B cell (primary cell): Measurements from ENCODE around the gene ITPRIP. TPM values are rescaled to one million over a fixed set of nuclear protein-coding genes. Genes with fewer than 3 reads are reported as not detected.

Experiments used
- ATAC-seq: fragments of 200-7000 bp; cut with Tn5 transposase; one replicate; pipeline ENCODE4 v1.10.0; 2021; ENCODE audit warnings: low read depth, mild to moderate bottlenecking, moderate number of reproducible peaks, moderate library complexity
- CTCF ChIA-PET: fragments of 350-600 bp; sonication (Branson Sonifier 250); formaldehyde crosslinking; loops from one replicate; lab custom pipeline; 2021; ENCODE audit warnings: antibody characterized with exemption, inconsistent platforms; lab: Charles Lee
- POLR2A ChIA-PET: fragments of 350-600 bp; sonication (Branson Sonifier 250); formaldehyde crosslinking; loops from one replicate; lab custom pipeline; 2021; ENCODE audit warnings: antibody characterized with exemption; lab: Charles Lee
- DNase-seq: peaks from one replicate; pipeline ENCODE4 v3.0.0; 2013
- H2AFZ ChIP-seq: 2 replicates; pipeline ENCODE4 v1.6.1; 2012; ENCODE audit warnings: mild to moderate bottlenecking, low read depth, low read length; ENCODE audit not compliant: insufficient read depth, poor library complexity, severe bottlenecking
- H3K27ac ChIP-seq, 2 donors: 1 replicate in 1 of 2; 2 replicates in 1 of 2; pipeline ENCODE4 v1.5.1; 2012 to 2013; ENCODE audit warnings: low read length in 2 of 2, mild to moderate bottlenecking in 2 of 2, moderate library complexity in 1 of 2
- H3K27me3 ChIP-seq, 4 experiments: fragments of 200-600 bp in 1 of 4; sonication (generic) in 1 of 4; replicated peaks in 1 of 4; 1 replicate in 2 of 4; 2 replicates in 2 of 4; pipeline versions ENCODE4 v1.6.1 to v1.7.0; 2013 to 2016; ENCODE audit warnings: low read length in 3 of 4, mild to moderate bottlenecking in 2 of 4, mixed read lengths in 1 of 4, moderate library complexity in 1 of 4; ENCODE audit not compliant: insufficient read depth in 4 of 4, control insufficient read depth in 3 of 4; ENCODE audit errors: control extremely low read depth in 1 of 4
- H3K36me3 ChIP-seq, 2 experiments: replicated peaks in 1 of 2; 1 replicate in 1 of 2; 2 replicates in 1 of 2; pipeline versions ENCODE4 v1.6.1 to v1.7.1; 2013; ENCODE audit warnings: low read length in 1 of 2; ENCODE audit not compliant: insufficient read depth in 2 of 2, control insufficient read depth in 1 of 2; ENCODE audit errors: control extremely low read depth in 1 of 2, extremely low read depth in 1 of 2
- H3K4me1 ChIP-seq, 2 donors: fragments of 200-600 bp in 1 of 2; sonication (generic) in 1 of 2; 1 replicate in 1 of 2; 2 replicates in 1 of 2; pipeline versions ENCODE4 v1.5.1 to v1.6.1; 2013 to 2017; ENCODE audit warnings: low read length in 2 of 2; ENCODE audit not compliant: control insufficient read depth in 2 of 2, insufficient read depth in 2 of 2
- H3K4me2 ChIP-seq: replicated peaks from 2 replicates; pipeline ENCODE3; 2012; ENCODE audit warnings: mild to moderate bottlenecking, low read depth, low read length; ENCODE audit not compliant: poor library complexity, severe bottlenecking
- H3K4me3 ChIP-seq, 5 experiments: fragments of 200-600 bp in 1 of 5; sonication (generic) in 1 of 5; 1 replicate in 3 of 5; 2 replicates in 2 of 5; pipeline versions ENCODE4 v1.5.1 to v1.7.0; 2011 to 2016; ENCODE audit warnings: low read length in 4 of 5, mild to moderate bottlenecking in 4 of 5, low read depth in 2 of 5, control low read depth in 1 of 5, moderate library complexity in 1 of 5; ENCODE audit not compliant: insufficient read depth in 1 of 5; ENCODE audit errors: control extremely low read depth in 1 of 5, extremely low read depth in 1 of 5
- H3K79me2 ChIP-seq: fragments of 200-600 bp; sonication (generic); one replicate; pipeline ENCODE4 v1.6.0; 2016; ENCODE audit warnings: low read length; ENCODE audit not compliant: control insufficient read depth, insufficient read depth
- H3K9ac ChIP-seq: fragments of 200-600 bp; sonication (generic); 2 replicates; pipeline ENCODE4 v1.6.1; 2017; ENCODE audit warnings: mild to moderate bottlenecking, low read length, moderate library complexity
- H3K9me3 ChIP-seq, 3 donors: one replicate each; pipeline versions ENCODE4 v1.6.1 to v1.7.1; 2013; ENCODE audit warnings: low read length in 2 of 3; ENCODE audit not compliant: control insufficient read depth in 2 of 3, insufficient read depth in 1 of 3; ENCODE audit errors: control extremely low read depth in 1 of 3
- H4K20me1 ChIP-seq: 2 replicates; pipeline ENCODE4 v1.6.0; 2012; ENCODE audit warnings: mild to moderate bottlenecking, low read length; ENCODE audit not compliant: insufficient read depth, control insufficient read depth, poor library complexity, severe bottlenecking
- H3K27ac Mint-ChIP-seq: one replicate; pipeline ENCODE4 v1.8.0; 2021; ENCODE audit warnings: mixed read lengths
- H3K27me3 Mint-ChIP-seq: one replicate; pipeline ENCODE4 v1.8.0; 2021; ENCODE audit warnings: mixed read lengths
- H3K4me1 Mint-ChIP-seq: one replicate; pipeline ENCODE4 v1.8.0; 2021; ENCODE audit warnings: mixed read lengths
- H3K4me3 Mint-ChIP-seq: one replicate; pipeline ENCODE4 v1.8.0; 2021; ENCODE audit warnings: mixed read lengths
- H3K9me3 Mint-ChIP-seq: one replicate; pipeline ENCODE4 v1.8.0; 2022; ENCODE audit warnings: mixed read lengths; ENCODE audit not compliant: insufficient read depth
- CTCF ChIP-seq: fragments of 200-600 bp; IDR thresholded peaks from one replicate; pipeline ENCODE4 v1.8.0; 2022; ENCODE audit warnings: antibody characterized with exemption, mild to moderate bottlenecking
- EZH2 ChIP-seq: IDR thresholded peaks from 2 replicates; pipeline ENCODE4 v1.6.1; 2012; ENCODE audit warnings: borderline replicate concordance, low read depth, mild to moderate bottlenecking, moderate library complexity, low read length; ENCODE audit not compliant: insufficient read depth, poor library complexity, severe bottlenecking
- WGBS: methylation state at CpG from one replicate; pipeline ENCODE4 v1.1.5; 2013; ENCODE audit warnings: missing lambda C conversion rate; ENCODE audit not compliant: insufficient coverage; 5-methylcytosine and 5-hydroxymethylcytosine counted together
- intact Hi-C: fragments of 100-400 bp; cut with micrococcal nuclease; formaldehyde crosslinking; loops from one replicate; pipeline ENCODE4 v1.10.0; 2022
- polyA plus RNA-seq: library from polyadenylated mRNA; depleted of rRNA; stranded (reverse); fragments of >200 nt; gene quantifications from 2 replicates; pipeline ENCODE4 v1.2.3, GENCODE V29; 2012
- total RNA-seq, 2 donors: library from RNA; stranded (reverse); fragments of 120-200 nt in 1 of 2; gene quantifications; 1 replicate in 1 of 2; 2 replicates in 1 of 2; pipeline versions ENCODE4 v1.2.3 to v1.2.4, GENCODE V29; 2013 to 2022

The ITPRIP gene
- total and polyA plus RNA-seq, 2 donors (not counting 1 experiment from before 2014, with no cell fraction given): 22.5 to 28.5 TPM

- ChIA-PET POLR2A (interaction anchor here (0.7 to 1.0 kb wide), 4 partner anchors 14 to 55 kb away, joined by 3 to 4 read pairs (median 3); no protein-coding TSS in a partner anchor), CTCF (interaction anchor here (0.8 to 15.7 kb wide), 15 partner anchors 10 to 227 kb away, joined by 3 to 594 read pairs (median 11); partner anchors contain the start of genes GSTO2 and ITPRIP)
- Histone ChIP-seq H3K4me2 (no peak overlapping the region), H3K4me1 (peaks cover 33 to 61% of the 10 kb centered on the region in 2 donors), H3K4me3 (no peak overlapping the region), H3K9me3 (no peaks in the 10 kb centered on the region), H4K20me1 (no peaks in the 10 kb centered on the region), H3K9ac (no peak overlapping the region), H3K36me3 (no peaks in the 10 kb centered on the region), H2AFZ (no peak overlapping the region), H3K27me3 (peaks cover 0 to 5% (median 0%) of the 10 kb centered on the region in 4 experiments), H3K27ac (no peak overlapping the region), H3K79me2 (no peaks in the 10 kb centered on the region)
- WGBS: 90% methylated on average over 1 of the region's 2 CpGs
- Mint-ChIP-seq H3K4me1 (peaks cover 30% of the 10 kb centered on the region), H3K27ac (peak overlapping the region; percentile 51), H3K9me3 (no peaks in the 10 kb centered on the region), H3K27me3 (no peaks in the 10 kb centered on the region), H3K4me3 (peak overlapping the region; percentile 21)
- DNase-seq (no peak), ATAC-seq (no peak)
- TF ChIP-seq EZH2 (no peak), CTCF (no peak)
- intact Hi-C loops: no loop called here
These were observed 12.9 kb upstream of the ITPRIP start for GRCh38 chr10:104351061-104351702.

GRCh38 chr10:104350127-104350635 is 11.9 kb upstream of the ITPRIP start:
- peak overlapping the region; percentile 58 for H3K9ac ChIP-seq
- peak; percentile 60 for ATAC-seq
- no peak overlapping the region for H3K27ac Mint-ChIP-seq
- no peak overlapping the region for H3K4me3 Mint-ChIP-seq
- H3K27me3 Mint-ChIP-seq: no peaks in the 10 kb centered on the region
- intact Hi-C loops: loop anchor here (1.0 kb wide), 2 partner anchors 45 to 59 kb away; no protein-coding TSS in a partner anchor
- H2AFZ ChIP-seq: peak overlapping the region; percentile 36
- peak; percentile 75 for TF ChIP-seq CTCF
- no peak for TF ChIP-seq EZH2
- H3K79me2 ChIP-seq: no peaks in the 10 kb centered on the region
- ChIA-PET POLR2A (interaction anchor here (1.3 to 1.5 kb wide), 2 partner anchors 12 to 44 kb away, joined by 8 to 11 read pairs; partner anchors contain the start of gene ITPRIP), CTCF (interaction anchor here (0.8 to 15.7 kb wide), 14 partner anchors 9 to 226 kb away, joined by 3 to 594 read pairs (median 11); partner anchors contain the start of genes GSTO2 and ITPRIP)
- H3K4me2 ChIP-seq: peak overlapping the region; percentile 66
- H3K9me3 ChIP-seq: no peaks in the 10 kb centered on the region
- H4K20me1 ChIP-seq: no peaks in the 10 kb centered on the region
- H3K4me1 Mint-ChIP-seq: peaks cover 34% of the 10 kb centered on the region
- no peaks in the 10 kb centered on the region for H3K36me3 ChIP-seq
- peak overlapping the region; percentile 6 to 65 (median 40) for H3K4me3 ChIP-seq
- peaks cover 0 to 2% (median 0%) of the 10 kb centered on the region in 4 experiments for H3K27me3 ChIP-seq
- H3K27ac ChIP-seq: peak overlapping the region; percentile 79 to 86
- 20% methylated on average over 2 of the region's 6 CpGs for WGBS
- H3K4me1 ChIP-seq: peaks cover 37 to 66% of the 10 kb centered on the region in 2 donors
- peak; percentile 83 for DNase-seq
- H3K9me3 Mint-ChIP-seq: no peaks in the 10 kb centered on the region
